ENCODE measurements around the gene USH2A.

USH2A gene

DNA sequence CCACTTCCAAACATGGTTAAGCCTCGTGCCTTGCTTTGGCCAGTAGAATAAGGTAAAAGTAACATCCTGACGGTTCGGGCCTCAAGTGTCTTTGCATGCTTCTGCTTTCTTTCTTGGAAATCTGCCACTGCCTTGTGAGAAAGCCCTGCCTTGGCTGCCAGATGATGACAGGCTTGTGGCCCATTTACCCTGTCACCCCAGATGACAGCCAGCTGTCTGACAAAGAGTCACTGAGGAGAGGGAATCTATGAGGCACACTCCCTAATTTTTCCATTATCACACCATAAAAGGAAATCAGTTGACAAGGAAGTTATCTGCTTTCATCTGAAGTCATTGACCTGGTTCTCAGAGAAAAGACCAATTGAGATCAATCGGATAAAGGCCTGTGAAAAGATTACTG lies 199.8 kb downstream of the USH2A start:
- Histone ChIP-seq H3K4me1 (ENCODE audit: insufficient read depth, low read length) (peaks cover 2% of the 10 kb centered on the region; the same call in 1 of the 2 replicates), H3K9me3 (ENCODE audit: insufficient read depth, low read depth, low read length) (no peaks in the 10 kb centered on the region), H3K9ac (ENCODE audit: low read depth, low read length) (no peak overlapping the region), H3K4me3 (ENCODE audit: low read length) (no peak overlapping the region), H3K27ac (ENCODE audit: low read length) (no peak overlapping the region), H3K36me3 (ENCODE audit: insufficient read depth, low read depth, low read length) (no peaks in the 10 kb centered on the region), H3K27me3 (ENCODE audit: insufficient read depth, low read length) (no peaks in the 10 kb centered on the region)

DNA sequence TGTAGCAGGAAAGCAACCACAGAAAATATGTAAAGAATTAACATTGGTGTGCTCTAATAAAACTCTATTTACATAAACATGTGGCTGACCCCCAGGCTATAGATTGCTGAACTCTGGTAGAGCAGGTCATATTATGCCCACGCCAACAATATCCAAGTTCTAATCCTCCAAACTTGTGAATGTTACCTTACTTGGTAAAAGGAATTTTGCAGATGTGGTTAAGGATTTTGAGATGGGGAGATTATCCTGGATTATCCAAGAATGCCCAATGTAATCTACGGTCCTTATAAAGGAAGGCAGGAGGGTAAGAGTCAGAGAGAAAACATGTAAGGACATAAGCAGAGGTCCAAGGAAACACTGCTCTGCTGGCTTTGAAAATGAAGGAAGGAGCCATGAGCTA lies 201.0 kb downstream of the USH2A start:
- H3K9me3 ChIP-seq (ENCODE audit: insufficient read depth, low read depth, low read length), result no peaks in the 10 kb centered on the region

DNA sequence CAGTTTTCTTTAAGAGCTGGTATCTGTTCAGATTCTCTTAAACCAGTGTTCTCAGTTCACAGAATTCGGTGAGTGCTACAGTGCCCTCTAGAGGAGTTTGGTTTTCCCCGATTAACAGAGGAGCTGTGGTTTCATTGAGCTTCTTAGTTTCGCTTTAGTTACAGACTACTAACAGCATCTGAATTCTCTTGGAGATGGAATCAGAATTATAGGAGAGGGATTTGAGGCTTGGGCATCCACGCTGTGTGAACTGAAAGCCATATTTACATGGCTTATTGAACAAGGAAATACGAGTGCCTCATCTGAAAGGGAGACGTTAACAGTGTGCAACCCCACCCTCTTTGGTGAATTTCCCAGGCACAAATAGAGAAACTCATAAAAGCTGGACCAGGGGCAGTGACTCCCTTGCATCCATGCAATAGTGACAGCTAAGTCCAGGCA lies 202.0 kb downstream of the USH2A start:
- H3K27me3 ChIP-seq (ENCODE audit: insufficient read depth, low read length), result no peaks in the 10 kb centered on the region
- no peaks in the 10 kb centered on the region for H3K9me3 ChIP-seq (ENCODE audit: insufficient read depth, low read depth, low read length)
- no peak overlapping the region for H3K27ac ChIP-seq (ENCODE audit: low read length)
- no peaks in the 10 kb centered on the region for H3K36me3 ChIP-seq (ENCODE audit: insufficient read depth, low read depth, low read length)
- H3K9ac ChIP-seq (ENCODE audit: low read depth, low read length), result peak overlapping the region; percentile 17; the same call in 1 of the 2 replicates
- H3K4me3 ChIP-seq (ENCODE audit: low read length), result peak overlapping the region; percentile 55
- H3K4me1 ChIP-seq (ENCODE audit: insufficient read depth, low read length), result peaks cover 2% of the 10 kb centered on the region; the same call in 1 of the 2 replicates

More for the DNA sequence above, 201.0 kb downstream of the USH2A start:
- Histone ChIP-seq H3K36me3 (ENCODE audit: insufficient read depth, low read depth, low read length) (no peaks in the 10 kb centered on the region), H3K4me3 (ENCODE audit: low read length) (no peak overlapping the region), H3K27ac (ENCODE audit: low read length) (no peak overlapping the region), H3K4me1 (ENCODE audit: insufficient read depth, low read length) (peaks cover 2% of the 10 kb centered on the region; the same call in 1 of the 2 replicates), H3K27me3 (ENCODE audit: insufficient read depth, low read length) (no peaks in the 10 kb centered on the region), H3K9ac (ENCODE audit: low read depth, low read length) (no peak overlapping the region)

DNA sequence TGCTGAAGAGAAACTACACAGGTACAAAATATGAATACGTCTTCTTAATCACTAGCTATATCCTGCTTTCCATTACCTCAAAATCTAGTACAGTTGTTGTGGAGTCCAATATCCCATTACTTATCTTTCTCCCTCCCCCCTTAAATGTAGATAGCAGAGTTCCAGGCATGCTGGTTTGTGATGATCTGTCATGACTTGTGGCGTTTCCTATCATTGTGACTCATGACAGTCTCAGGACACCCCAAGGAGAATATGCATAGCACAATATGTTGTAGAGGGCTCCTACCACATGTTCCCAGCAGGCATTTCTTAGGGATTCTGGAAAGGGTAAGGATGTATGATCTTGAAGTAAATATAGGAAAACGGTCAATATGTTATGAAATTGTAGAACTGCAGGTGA lies 206.9 kb downstream of the USH2A start:
- H3K9ac ChIP-seq (ENCODE audit: low read depth, low read length), result no peak overlapping the region
- no peaks in the 10 kb centered on the region for H3K36me3 ChIP-seq (ENCODE audit: insufficient read depth, low read depth, low read length)
- H3K9me3 ChIP-seq (ENCODE audit: insufficient read depth, low read depth, low read length), result no peaks in the 10 kb centered on the region
- H3K4me1 ChIP-seq (ENCODE audit: insufficient read depth, low read length), result peaks cover under 1% of the 10 kb centered on the region; the same call in 1 of the 2 replicates
- no peaks in the 10 kb centered on the region for H3K27me3 ChIP-seq (ENCODE audit: insufficient read depth, low read length)
- no peak overlapping the region for H3K27ac ChIP-seq (ENCODE audit: low read length)
- H3K4me3 ChIP-seq (ENCODE audit: low read length), result no peak overlapping the region

DNA sequence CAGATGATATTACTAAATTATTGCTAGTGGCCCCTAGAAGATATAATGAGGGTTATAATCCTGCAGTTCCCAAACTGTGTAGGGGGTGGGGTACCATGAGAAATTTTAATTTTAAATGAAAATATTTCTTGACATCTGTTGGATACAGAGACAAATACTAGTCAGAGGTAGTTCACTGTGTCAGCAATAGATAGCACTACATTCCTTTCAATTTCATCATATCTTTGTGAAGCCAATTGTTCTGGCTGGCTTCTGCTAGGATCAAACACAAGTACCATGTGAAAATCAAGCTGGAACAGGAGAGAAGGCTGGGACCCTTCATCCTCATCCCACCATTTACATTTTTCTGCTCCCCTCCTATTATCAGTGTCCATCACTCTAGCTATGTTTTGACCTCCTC lies 208.1 kb downstream of the USH2A start:
- H3K27ac ChIP-seq (ENCODE audit: low read length), result no peak overlapping the region
- H3K9ac ChIP-seq (ENCODE audit: low read depth, low read length), result no peak overlapping the region
- H3K9me3 ChIP-seq (ENCODE audit: insufficient read depth, low read depth, low read length), result no peaks in the 10 kb centered on the region
- no peaks in the 10 kb centered on the region for H3K27me3 ChIP-seq (ENCODE audit: insufficient read depth, low read length)
- H3K4me3 ChIP-seq (ENCODE audit: low read length), result no peak overlapping the region
- no peaks in the 10 kb centered on the region for H3K36me3 ChIP-seq (ENCODE audit: insufficient read depth, low read depth, low read length)
- no peaks in the 10 kb centered on the region for H3K4me1 ChIP-seq (ENCODE audit: insufficient read depth, low read length)

DNA sequence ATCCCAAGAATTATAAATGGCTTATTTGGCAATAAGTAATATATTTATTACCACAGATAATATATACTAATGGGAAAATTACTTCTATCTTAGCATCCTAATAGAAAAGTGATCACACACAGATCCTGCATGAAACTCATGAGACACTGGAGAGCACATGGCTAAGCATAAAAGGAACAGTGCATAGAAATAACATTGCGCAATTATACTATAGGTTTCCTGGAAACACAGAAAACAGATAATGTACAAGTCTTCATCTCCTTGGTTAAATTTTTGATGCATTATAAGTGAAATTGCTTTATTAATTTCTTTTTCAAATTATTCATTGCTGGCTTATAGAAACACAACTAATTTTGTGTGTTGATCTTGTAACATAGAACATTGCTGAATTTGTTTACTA lies 210.4 kb downstream of the USH2A start:
- no peaks in the 10 kb centered on the region for H3K9me3 ChIP-seq (ENCODE audit: insufficient read depth, low read depth, low read length)
- H3K4me3 ChIP-seq (ENCODE audit: low read length), result no peak overlapping the region
- no peaks in the 10 kb centered on the region for H3K4me1 ChIP-seq (ENCODE audit: insufficient read depth, low read length)
- no peak overlapping the region for H3K27ac ChIP-seq (ENCODE audit: low read length)
- no peak overlapping the region for H3K9ac ChIP-seq (ENCODE audit: low read depth, low read length)
- H3K27me3 ChIP-seq (ENCODE audit: insufficient read depth, low read length), result no peaks in the 10 kb centered on the region
- no peaks in the 10 kb centered on the region for H3K36me3 ChIP-seq (ENCODE audit: insufficient read depth, low read depth, low read length)

DNA sequence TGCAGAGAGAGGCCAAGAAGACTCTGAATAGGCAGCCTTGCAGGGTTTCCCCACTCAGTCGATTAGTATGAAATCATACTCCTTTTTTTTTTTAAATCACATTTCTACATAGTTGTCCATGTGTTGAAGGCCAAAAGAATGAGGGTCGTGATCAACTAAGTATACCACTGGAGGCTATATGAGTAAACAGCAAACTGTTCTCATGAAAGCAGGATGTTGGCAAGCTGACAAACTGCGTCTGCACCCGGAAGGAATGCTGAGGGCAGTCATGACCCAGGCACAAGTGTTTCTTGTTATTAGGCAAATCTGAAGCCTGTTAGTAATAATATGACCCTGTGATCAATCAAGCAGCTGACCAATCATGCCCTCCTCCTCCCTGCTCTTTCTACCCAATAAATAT lies 213.2 kb downstream of the USH2A start:
- Histone ChIP-seq H3K36me3 (ENCODE audit: insufficient read depth, low read depth, low read length) (no peaks in the 10 kb centered on the region), H3K27ac (ENCODE audit: low read length) (no peak overlapping the region), H3K9ac (ENCODE audit: low read depth, low read length) (no peak overlapping the region), H3K27me3 (ENCODE audit: insufficient read depth, low read length) (no peaks in the 10 kb centered on the region), H3K4me3 (ENCODE audit: low read length) (no peak overlapping the region), H3K9me3 (ENCODE audit: insufficient read depth, low read depth, low read length) (no peaks in the 10 kb centered on the region), H3K4me1 (ENCODE audit: insufficient read depth, low read length) (no peaks in the 10 kb centered on the region)

DNA sequence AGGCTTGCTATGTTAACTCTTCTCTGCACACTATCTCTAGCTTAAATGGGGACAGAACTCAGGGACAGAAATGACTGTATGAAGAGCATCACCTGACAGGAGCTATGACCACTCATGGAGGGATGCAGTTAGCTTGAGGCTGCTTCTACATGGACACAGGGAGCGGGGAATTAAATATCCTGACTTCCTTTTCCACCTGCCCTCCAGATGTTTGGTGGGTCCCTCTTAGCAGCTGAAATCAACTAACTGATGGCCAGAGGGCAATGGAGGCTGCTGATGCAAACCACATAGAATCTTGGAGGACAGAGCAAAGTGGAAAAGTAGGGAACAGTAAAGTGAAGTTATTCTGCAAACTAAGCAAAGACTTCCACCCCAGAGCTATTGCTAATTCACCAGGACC lies 214.1 kb downstream of the USH2A start:
- no peaks in the 10 kb centered on the region for H3K36me3 ChIP-seq (ENCODE audit: insufficient read depth, low read depth, low read length)
- H3K9me3 ChIP-seq (ENCODE audit: insufficient read depth, low read depth, low read length), result no peaks in the 10 kb centered on the region
- no peak overlapping the region for H3K4me3 ChIP-seq (ENCODE audit: low read length)
- no peaks in the 10 kb centered on the region for H3K27me3 ChIP-seq (ENCODE audit: insufficient read depth, low read length)
- H3K27ac ChIP-seq (ENCODE audit: low read length), result no peak overlapping the region
- H3K4me1 ChIP-seq (ENCODE audit: insufficient read depth, low read length), result no peaks in the 10 kb centered on the region
- no peak overlapping the region for H3K9ac ChIP-seq (ENCODE audit: low read depth, low read length)

DNA sequence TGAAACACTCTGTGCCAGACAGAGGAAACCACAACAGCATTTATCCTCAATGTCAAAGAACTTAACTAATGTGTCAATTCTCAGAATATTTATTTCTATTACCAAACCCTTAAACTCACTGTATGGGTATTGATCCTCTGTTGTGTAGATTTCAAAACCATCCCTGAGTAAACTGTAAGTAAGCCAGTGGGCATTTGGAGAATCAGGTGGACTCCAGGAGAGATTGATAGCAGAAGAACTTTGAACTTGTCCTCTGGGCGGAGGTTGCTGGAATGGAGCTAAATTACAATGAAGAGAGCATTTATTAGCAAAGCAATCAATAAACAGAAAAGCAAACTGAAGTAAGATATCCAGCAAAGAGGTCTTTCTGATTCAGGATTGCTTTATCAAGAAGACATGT lies 216.1 kb downstream of the USH2A start:
- Histone ChIP-seq H3K27ac (ENCODE audit: low read length) (no peak overlapping the region), H3K9me3 (ENCODE audit: insufficient read depth, low read depth, low read length) (no peaks in the 10 kb centered on the region), H3K4me3 (ENCODE audit: low read length) (no peak overlapping the region), H3K27me3 (ENCODE audit: insufficient read depth, low read length) (no peaks in the 10 kb centered on the region), H3K36me3 (ENCODE audit: insufficient read depth, low read depth, low read length) (no peaks in the 10 kb centered on the region), H3K4me1 (ENCODE audit: insufficient read depth, low read length) (no peaks in the 10 kb centered on the region), H3K9ac (ENCODE audit: low read depth, low read length) (no peak overlapping the region)

DNA sequence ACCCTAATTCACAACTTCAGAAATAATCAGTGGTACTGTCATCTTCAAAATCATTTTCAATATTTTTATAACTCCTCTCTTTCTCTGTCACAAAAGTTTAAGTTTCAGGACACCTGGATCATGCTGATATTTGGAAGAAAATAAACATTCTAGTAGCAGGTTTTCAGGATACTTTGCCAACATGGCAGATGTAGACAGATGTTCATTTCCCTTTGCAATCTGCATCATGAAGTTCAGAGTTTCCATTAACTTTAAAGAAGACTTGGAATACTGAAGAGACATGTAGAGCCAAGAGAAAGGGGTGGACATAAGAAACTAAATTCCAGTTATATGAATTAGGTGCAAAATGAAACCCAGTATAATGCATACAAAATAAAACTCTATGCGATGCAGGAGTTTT lies 218.1 kb downstream of the USH2A start:
- no peak overlapping the region for H3K4me3 ChIP-seq (ENCODE audit: low read length)
- H3K4me1 ChIP-seq (ENCODE audit: insufficient read depth, low read length), result no peaks in the 10 kb centered on the region
- no peak overlapping the region for H3K9ac ChIP-seq (ENCODE audit: low read depth, low read length)
- no peaks in the 10 kb centered on the region for H3K36me3 ChIP-seq (ENCODE audit: insufficient read depth, low read depth, low read length)
- H3K27ac ChIP-seq (ENCODE audit: low read length), result no peak overlapping the region
- no peaks in the 10 kb centered on the region for H3K27me3 ChIP-seq (ENCODE audit: insufficient read depth, low read length)
- H3K9me3 ChIP-seq (ENCODE audit: insufficient read depth, low read depth, low read length), result no peaks in the 10 kb centered on the region

DNA sequence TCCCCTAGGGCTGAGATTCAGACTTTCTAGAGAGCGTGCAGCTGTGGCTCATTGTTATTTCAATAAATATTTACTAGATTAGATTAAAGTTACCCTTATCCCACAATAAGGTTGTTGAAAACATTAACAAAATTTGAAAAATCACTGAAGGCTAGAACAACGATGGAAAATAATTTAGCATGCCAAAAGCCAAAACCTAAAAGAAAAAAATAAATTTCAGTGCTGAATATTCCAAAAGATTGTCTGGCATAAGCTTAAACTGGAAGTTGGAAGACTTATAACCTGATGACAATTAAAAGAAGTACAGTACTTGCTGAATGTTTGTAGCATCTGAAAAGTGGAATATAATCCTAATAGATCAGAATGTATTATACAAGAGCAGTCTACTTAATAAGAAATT lies 221.3 kb downstream of the USH2A start:
- H3K4me3 ChIP-seq (ENCODE audit: low read length), result no peak overlapping the region
- H3K4me1 ChIP-seq (ENCODE audit: insufficient read depth, low read length), result no peaks in the 10 kb centered on the region
- no peaks in the 10 kb centered on the region for H3K27me3 ChIP-seq (ENCODE audit: insufficient read depth, low read length)
- no peak overlapping the region for H3K27ac ChIP-seq (ENCODE audit: low read length)
- H3K9ac ChIP-seq (ENCODE audit: low read depth, low read length), result no peak overlapping the region
- no peaks in the 10 kb centered on the region for H3K36me3 ChIP-seq (ENCODE audit: insufficient read depth, low read depth, low read length)
- H3K9me3 ChIP-seq (ENCODE audit: insufficient read depth, low read depth, low read length), result no peaks in the 10 kb centered on the region

DNA sequence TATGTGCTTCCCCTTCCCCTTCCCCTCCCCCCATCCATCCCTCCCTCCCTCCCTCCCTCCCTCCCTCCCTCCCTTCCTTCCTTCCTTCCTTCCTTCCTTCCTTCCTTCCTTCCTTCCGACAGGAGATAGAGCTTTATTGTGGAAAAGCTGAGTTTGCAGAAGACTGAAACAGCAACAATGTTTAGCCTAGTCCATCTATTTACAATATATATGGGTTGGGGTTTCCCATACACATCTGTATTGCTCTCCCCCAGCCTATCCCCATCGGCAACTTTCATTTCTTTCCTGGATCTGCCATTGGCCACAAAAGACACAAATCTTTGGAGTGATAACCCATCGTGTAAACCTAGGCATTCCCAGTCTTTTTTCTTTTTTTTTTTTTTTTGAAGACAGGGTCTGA lies 222.3 kb downstream of the USH2A start:
- no peak overlapping the region for H3K27ac ChIP-seq (ENCODE audit: low read length)
- no peak overlapping the region for H3K9ac ChIP-seq (ENCODE audit: low read depth, low read length)
- H3K4me1 ChIP-seq (ENCODE audit: insufficient read depth, low read length), result no peaks in the 10 kb centered on the region
- no peaks in the 10 kb centered on the region for H3K9me3 ChIP-seq (ENCODE audit: insufficient read depth, low read depth, low read length)
- no peak overlapping the region for H3K4me3 ChIP-seq (ENCODE audit: low read length)
- H3K27me3 ChIP-seq (ENCODE audit: insufficient read depth, low read length), result no peaks in the 10 kb centered on the region
- no peaks in the 10 kb centered on the region for H3K36me3 ChIP-seq (ENCODE audit: insufficient read depth, low read depth, low read length)

DNA sequence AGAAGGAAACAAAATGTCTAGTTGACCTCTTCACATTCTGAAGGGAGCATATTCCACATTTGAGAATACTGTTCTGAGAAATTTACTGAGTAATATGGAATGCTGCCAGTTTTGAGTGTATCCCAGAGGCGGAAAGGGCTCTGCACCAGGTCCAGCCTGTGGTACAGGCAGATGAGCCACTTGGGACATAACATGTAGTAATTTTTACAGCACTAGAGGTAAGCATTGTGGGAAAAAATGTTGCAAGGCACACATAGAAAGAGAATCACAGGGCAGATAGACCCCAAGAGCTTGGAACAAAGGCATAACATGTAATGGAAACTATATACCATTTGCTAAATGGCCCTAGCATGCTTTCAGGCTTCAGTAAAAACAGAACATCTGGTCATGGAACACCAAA lies 228.5 kb downstream of the USH2A start:
- H3K4me1 ChIP-seq (ENCODE audit: insufficient read depth, low read length), result no peaks in the 10 kb centered on the region
- H3K9me3 ChIP-seq (ENCODE audit: insufficient read depth, low read depth, low read length), result no peaks in the 10 kb centered on the region
- H3K4me3 ChIP-seq (ENCODE audit: low read length), result no peak overlapping the region
- no peak overlapping the region for H3K9ac ChIP-seq (ENCODE audit: low read depth, low read length)
- H3K36me3 ChIP-seq (ENCODE audit: insufficient read depth, low read depth, low read length), result no peaks in the 10 kb centered on the region
- H3K27ac ChIP-seq (ENCODE audit: low read length), result no peak overlapping the region
- no peaks in the 10 kb centered on the region for H3K27me3 ChIP-seq (ENCODE audit: insufficient read depth, low read length)
